Measurements from ENCODE around the gene SYNRG. TPM values are rescaled to one million over a fixed set of nuclear protein-coding genes. Genes with fewer than 3 reads are reported as not detected.
"Not testable (repeated sequence)": the region's sequence is repeated elsewhere in the genome, so short reads cannot be mapped to it uniquely, and the experiment has no call there.

Gene SYNRG
- total RNA-seq, 1 donor from 2014 or later, result 10.4 TPM

DNA sequence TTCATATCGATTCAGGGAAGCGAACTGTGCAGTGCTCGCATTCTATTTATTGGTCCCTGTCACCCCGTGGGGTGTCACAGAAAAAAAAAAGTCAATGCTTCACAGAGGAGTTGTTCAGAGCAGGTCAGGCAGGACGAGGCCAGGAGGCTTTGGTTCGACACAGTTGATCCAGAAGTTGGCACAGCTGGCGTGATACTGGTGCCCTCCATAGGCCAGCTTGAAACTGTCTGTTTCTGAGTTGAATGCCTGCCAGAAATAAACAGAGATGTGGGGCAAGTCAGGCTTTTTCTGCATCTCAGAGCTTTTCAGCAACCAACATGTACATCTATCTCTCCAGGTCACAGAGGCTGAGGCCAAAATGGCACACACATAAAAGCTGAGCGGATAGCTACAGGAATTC, 90.4 kb downstream of the SYNRG start:
- no peak for TF ChIP-seq CTCF (conservative IDR thresholded peaks at IDR 0.05; ENCODE audit: low read depth, low read length)
- H3K4me3 ChIP-seq (ENCODE audit: low read depth, low read length), result no peak overlapping the region
- DNase-seq (ENCODE audit: low read depth), result no peak

- no peak for DNase-seq (ENCODE audit: low read depth)
- H3K4me3 ChIP-seq (ENCODE audit: low read depth, low read length), result no peak overlapping the region
- TF ChIP-seq CTCF (conservative IDR thresholded peaks at IDR 0.05; ENCODE audit: low read depth, low read length), result no peak
Observed at GRCh38 chr17:37517881-37518280, 91.3 kb downstream of the SYNRG start.

DNA sequence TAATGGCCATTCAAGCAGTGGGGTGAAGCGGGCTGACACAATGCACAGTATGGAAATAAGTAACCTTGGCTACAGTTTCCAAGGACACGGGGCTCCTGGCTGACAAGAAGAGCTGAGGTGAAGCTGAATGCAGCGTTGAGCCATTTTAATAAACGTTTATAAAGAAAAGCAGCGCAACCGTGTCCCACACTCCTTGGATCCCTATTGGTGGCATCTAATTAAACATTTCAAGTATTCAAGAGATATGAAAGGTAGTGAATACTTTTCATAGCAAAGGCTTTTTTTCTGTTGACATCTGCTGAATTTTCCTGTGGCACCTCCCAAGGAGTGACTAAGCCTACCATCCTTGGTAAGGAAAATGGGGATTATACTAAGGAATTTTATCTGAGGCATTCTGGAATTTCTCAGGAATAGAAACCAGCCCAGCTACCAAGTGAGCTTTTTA, 93.1 kb downstream of the SYNRG start:
- no peak for DNase-seq (ENCODE audit: low read depth)
- TF ChIP-seq CTCF (conservative IDR thresholded peaks at IDR 0.05; ENCODE audit: low read depth, low read length), result no peak
- H3K4me3 ChIP-seq (ENCODE audit: low read depth, low read length), result no peak overlapping the region

DNA sequence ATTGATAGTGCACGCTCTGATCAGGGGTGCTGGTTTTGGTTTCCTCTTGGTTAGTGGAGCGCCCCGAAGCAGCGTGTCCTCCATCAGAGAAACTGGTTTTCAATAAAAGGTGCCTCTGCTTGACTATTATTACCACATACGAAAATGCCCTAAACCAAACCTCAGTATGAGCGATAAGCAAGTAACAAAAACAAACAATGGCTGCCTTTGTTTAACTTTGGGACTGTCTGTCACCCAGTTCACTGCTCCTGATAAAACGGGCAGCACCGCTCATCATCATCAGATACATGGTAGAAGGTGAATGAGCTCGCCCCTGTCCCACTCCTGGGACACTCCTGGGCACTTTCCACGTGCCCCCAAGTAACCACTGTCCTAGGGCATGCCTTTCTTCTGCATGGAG, 95.5 kb downstream of the SYNRG start:
- H3K4me3 ChIP-seq (ENCODE audit: low read depth, low read length), result no peak overlapping the region
- no peak for TF ChIP-seq CTCF (conservative IDR thresholded peaks at IDR 0.05; ENCODE audit: low read depth, low read length)
- DNase-seq (ENCODE audit: low read depth), result no peak

- DNase-seq (ENCODE audit: low read depth), result no peak
- no peak for TF ChIP-seq CTCF (conservative IDR thresholded peaks at IDR 0.05; ENCODE audit: low read depth, low read length)
- H3K4me3 ChIP-seq (ENCODE audit: low read depth, low read length), result no peak overlapping the region
Observed at GRCh38 chr17:37512442-37513068, 96.7 kb downstream of the SYNRG start.

GRCh38 chr17:37511642-37512041, 97.6 kb downstream of the SYNRG start:
- not testable (repeated sequence) for H3K4me3 ChIP-seq (ENCODE audit: low read depth, low read length); DNase-seq (ENCODE audit: low read depth)

DNA sequence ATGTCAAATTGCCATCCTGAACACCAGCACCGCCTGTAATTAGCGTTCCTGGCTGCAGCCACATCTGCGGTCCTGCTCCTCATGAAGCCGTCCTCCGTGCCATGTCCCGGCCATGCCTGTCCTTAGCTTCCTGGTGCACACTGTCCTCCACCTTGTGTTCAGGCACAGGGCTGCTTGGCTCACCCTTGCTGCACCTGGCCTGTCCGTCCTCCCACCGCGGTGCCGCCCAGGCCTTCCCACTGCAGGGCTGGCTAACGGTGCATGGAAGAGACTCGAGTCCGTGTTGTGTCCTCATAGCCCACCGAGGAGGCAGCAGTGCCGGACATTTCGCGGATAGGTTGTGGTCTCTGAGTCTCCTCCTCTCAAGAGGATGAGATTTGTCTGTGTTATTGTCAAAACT, 99.2 kb downstream of the SYNRG start:
- no peak overlapping the region for H3K4me3 ChIP-seq (ENCODE audit: low read depth, low read length)
- no peak for TF ChIP-seq CTCF (conservative IDR thresholded peaks at IDR 0.05; ENCODE audit: low read depth, low read length)
- no peak for DNase-seq (ENCODE audit: low read depth)
